GM12865 (cell line): ENCODE measurements around the gene FAM163A.

ENCODE experiments used
- DNase-seq: peaks from one replicate; pipeline ENCODE4 v3.0.0; 2010; ENCODE audit warnings: low read depth
- H3K4me3 ChIP-seq: 2 replicates; pipeline ENCODE4 v1.5.1; 2011; ENCODE audit warnings: mild to moderate bottlenecking, low read depth, low read length, control low read depth
- TF ChIP-seq, protein P1 (sequence below): IDR thresholded peaks from 2 replicates; pipeline ENCODE4 v1.5.1; 2011; ENCODE audit warnings: low read length, control low read depth, low read depth, inconsistent platforms; ENCODE audit not compliant: insufficient read depth; ENCODE audit errors: missing control alignments

The FAM163A gene

DNA sequence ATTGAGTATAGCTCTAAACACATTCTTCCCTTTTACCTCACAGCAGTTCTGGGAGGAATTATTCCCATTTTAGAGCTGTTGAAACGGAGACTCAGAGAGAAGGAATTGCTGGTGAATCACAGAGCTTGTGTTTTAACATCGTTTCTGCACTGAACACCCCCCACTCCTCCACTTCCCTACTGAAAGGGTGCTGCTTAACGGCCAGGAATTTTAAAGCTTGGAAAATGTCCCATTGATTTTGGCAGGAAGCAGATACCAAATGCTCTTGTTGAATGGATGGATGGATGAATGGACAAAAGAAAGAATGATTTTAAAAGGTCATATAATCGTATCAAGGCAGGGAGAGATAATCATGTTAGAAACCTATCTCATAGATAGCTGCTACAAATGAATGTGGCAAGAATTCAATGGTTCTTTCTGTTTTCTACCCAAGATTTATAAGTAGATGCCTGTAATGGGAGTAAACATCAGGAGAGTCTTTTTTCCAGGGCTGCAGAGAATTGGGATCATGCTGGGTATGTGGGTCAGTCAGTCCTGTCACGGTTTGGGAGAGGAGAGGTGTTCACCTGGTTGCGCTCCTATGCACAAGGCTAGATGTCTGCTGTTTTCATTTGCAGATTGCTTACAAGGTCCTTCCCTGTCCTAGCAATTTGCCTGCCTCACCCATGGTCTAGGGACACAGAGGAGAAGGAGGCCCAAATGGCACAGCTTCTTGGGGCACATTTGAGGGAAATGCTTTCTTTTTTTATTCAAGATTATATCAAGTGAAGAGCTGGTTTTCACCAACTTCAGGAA, 19.0 kb downstream of the FAM163A start:
- no peak overlapping the region for H3K4me3 ChIP-seq
- TF ChIP-seq, protein P1, sequence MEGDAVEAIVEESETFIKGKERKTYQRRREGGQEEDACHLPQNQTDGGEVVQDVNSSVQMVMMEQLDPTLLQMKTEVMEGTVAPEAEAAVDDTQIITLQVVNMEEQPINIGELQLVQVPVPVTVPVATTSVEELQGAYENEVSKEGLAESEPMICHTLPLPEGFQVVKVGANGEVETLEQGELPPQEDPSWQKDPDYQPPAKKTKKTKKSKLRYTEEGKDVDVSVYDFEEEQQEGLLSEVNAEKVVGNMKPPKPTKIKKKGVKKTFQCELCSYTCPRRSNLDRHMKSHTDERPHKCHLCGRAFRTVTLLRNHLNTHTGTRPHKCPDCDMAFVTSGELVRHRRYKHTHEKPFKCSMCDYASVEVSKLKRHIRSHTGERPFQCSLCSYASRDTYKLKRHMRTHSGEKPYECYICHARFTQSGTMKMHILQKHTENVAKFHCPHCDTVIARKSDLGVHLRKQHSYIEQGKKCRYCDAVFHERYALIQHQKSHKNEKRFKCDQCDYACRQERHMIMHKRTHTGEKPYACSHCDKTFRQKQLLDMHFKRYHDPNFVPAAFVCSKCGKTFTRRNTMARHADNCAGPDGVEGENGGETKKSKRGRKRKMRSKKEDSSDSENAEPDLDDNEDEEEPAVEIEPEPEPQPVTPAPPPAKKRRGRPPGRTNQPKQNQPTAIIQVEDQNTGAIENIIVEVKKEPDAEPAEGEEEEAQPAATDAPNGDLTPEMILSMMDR: no peak
- DNase-seq: no peak

DNA sequence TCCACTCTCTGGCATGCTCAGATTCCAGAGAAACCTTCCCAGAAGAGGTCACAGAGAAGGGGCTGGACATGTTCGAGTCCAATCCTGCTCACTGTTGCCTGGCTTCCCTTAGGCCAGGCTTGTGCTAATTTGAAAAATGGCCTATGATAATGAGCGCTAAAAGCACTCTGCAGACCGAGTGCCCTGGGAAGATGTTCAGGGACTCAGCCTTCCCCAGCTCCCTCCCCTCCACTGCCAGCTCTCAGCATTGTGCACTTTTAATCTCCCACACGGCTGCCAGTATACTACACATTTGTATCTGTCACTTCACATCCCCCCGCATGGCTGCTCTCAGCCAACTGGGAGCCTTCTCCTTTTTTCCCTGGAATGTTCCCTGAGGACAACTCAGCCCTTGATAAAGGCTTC, 24.1 kb downstream of the FAM163A start:
- no peak overlapping the region for H3K4me3 ChIP-seq
- TF ChIP-seq, protein P1: no peak
- no peak for DNase-seq

DNA sequence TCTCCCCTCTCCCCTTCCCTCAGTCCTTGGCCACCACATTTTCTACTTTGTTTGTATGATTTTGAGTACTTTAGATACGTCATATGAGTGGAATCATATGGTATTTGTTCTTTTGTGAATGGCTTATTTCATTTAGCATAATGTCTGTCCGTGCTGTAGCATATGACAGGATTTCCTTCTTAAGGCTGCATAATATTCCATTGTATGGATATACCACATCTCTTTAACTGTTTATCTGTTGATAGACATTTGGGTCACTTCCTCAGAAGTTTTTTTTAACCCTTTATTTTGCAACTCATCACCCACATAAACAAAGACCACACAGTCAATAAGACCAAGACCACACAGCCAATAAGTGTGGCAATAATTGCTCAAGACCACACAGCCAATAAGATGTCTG, 24.9 kb downstream of the FAM163A start:
- TF ChIP-seq, protein P1: no peak
- no peak for DNase-seq
- no peak overlapping the region for H3K4me3 ChIP-seq

DNA sequence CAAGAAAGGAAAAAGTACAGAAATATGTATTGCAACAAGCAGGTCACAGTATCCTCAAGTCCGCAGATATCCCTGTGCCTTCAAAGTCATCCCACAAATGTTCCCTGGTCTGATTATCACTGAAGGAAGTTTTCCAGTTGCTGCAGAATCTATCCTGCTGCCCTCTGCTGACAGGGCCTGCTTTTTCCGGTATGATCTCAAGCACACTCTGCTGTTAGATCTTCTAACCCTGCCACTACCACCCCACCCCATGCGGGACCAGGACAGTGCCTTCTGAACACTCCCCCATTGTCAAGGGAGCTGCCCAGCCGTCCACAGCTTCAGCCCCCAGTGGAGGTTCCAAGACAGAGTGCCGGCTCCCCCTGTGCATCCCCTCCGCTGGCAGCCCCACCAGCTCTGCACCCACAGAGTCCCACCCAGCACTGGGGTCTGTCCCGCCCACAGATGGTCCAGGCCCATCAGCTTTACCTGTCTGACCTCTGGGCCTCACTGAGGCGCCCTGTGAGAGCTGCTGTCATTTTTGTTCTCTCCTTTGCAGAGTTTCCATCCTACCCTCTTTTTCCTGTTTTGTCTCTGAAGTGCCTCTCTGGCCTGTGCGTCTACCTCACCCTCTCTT, 27.9 kb downstream of the FAM163A start:
- no peak overlapping the region for H3K4me3 ChIP-seq
- DNase-seq: no peak
- TF ChIP-seq, protein P1: no peak

DNA sequence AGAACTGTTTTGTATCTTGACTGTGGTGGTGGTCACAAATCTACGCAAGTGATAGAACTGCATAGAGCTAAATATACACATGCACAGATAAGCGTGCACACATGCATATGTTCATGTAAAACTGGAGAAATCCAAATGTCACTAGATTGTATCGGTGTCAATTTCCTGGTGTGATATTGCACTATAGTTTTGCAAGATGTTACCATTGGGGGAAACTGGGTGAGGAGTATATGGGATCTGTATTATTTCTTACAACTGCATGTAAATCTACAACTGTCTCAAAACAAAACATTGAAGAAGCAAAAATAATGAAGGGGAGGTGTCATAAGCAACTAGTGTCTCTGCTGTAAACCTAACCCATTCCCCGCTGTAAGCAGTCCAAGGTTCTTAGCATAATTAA, 30.2 kb downstream of the FAM163A start:
- DNase-seq: no peak
- no peak overlapping the region for H3K4me3 ChIP-seq
- TF ChIP-seq, protein P1: no peak

DNA sequence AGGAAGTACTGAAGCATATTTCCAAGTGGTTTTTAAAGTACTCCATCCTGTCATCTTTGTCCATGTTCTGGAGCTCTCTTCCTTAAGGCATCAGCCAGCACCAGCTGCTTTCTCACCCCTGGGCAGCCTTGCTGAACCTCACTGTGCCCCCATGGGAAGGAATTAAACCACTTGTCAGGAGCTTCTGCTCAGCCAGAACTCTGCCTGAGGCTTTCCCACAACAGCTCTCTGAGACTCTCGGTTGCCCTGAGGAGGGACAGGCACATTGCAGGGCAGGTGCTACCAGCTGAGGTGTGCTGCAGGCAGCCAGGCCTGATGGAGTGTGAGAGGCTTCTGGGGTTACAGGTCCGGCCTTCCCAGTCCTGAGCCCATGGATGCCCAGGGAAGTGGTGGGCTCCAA, 30.9 kb downstream of the FAM163A start:
- DNase-seq: peak; percentile 3
- TF ChIP-seq, protein P1: no peak
- no peak overlapping the region for H3K4me3 ChIP-seq
